Measurements from ENCODE around the gene WASHC4.

WASHC4 gene

DNA sequence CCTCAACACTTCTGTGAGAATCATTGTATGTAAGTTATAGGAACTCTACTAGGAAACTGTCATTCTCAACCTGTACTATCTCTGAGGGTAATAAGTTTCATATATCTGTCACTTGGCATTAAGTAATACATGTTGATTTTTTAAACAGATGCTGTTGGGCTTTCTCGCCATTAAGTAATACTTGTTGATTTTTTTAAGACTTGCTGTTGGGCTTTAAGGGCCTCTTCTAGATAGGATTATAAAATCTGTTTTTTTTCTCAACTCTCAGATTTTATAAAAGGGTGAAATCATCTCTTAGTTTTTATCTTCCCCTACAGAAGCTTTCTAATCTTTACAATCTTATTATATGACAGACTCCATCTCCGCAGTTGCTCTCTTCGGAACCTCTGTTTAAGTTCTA, 5.6 kb downstream of the WASHC4 start:
- no peak for DNase-seq (ENCODE audit: low spot score)
- TF ChIP-seq, protein P1, sequence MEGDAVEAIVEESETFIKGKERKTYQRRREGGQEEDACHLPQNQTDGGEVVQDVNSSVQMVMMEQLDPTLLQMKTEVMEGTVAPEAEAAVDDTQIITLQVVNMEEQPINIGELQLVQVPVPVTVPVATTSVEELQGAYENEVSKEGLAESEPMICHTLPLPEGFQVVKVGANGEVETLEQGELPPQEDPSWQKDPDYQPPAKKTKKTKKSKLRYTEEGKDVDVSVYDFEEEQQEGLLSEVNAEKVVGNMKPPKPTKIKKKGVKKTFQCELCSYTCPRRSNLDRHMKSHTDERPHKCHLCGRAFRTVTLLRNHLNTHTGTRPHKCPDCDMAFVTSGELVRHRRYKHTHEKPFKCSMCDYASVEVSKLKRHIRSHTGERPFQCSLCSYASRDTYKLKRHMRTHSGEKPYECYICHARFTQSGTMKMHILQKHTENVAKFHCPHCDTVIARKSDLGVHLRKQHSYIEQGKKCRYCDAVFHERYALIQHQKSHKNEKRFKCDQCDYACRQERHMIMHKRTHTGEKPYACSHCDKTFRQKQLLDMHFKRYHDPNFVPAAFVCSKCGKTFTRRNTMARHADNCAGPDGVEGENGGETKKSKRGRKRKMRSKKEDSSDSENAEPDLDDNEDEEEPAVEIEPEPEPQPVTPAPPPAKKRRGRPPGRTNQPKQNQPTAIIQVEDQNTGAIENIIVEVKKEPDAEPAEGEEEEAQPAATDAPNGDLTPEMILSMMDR (IDR thresholded peaks at IDR 0.05; ENCODE audit: borderline replicate concordance, control extremely low read depth, extremely low read depth, insufficient read depth, missing control alignments) = no peak
- in situ Hi-C loops (cut with MboI; ENCODE audit: low sequenced_read_pairs, unreplicated experiment) = no loop called here

DNA sequence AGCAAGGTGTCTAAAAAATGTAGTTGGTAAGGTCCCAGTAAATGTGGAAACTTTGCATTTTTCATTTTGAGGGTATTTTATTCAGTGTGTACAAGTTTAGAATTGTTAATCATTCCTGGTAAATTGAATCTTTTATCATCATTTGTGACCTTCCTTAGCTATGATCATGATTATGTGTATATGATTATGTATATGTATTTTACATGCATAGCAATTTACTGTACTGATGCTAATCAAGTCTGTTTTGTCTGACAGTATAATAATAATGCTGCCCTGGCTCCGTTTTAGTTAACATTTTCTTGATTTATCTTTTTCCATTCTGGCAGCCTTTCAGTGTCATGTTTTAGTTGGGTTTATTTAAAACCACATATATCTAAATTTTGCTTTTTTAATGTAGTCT, 9.4 kb downstream of the WASHC4 start:
- in situ Hi-C loops (cut with MboI; ENCODE audit: low sequenced_read_pairs, unreplicated experiment) = no loop called here

DNA sequence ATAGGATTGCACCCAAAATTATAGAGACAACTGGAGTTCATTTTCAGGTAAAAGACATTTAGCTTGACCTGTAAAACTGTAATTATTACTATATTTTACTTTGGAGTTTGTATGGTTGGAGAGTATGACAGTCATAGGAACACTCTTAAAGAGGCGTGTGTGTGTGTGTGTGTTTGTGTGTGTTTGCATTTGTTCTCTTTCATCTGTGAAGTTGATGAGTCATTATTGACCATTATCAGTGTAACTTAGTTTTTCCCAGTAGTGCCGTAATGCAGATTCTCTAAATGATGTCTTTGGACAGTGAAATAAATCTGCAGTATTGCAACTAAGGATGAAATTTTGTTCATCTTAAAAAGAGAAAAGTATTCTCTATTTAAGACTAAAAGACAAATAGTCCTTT, 13.0 kb downstream of the WASHC4 start:
- no peak for DNase-seq (ENCODE audit: low spot score)
- in situ Hi-C loops (cut with MboI; ENCODE audit: low sequenced_read_pairs, unreplicated experiment) = no loop called here
- TF ChIP-seq, protein P1 (IDR thresholded peaks at IDR 0.05; ENCODE audit: borderline replicate concordance, control extremely low read depth, extremely low read depth, insufficient read depth, missing control alignments) = no peak

More for the DNA sequence above, 9.4 kb downstream of the WASHC4 start:
- TF ChIP-seq, protein P1 (IDR thresholded peaks at IDR 0.05; ENCODE audit: borderline replicate concordance, control extremely low read depth, extremely low read depth, insufficient read depth, missing control alignments) = no peak
- DNase-seq (ENCODE audit: low spot score) = no peak

DNA sequence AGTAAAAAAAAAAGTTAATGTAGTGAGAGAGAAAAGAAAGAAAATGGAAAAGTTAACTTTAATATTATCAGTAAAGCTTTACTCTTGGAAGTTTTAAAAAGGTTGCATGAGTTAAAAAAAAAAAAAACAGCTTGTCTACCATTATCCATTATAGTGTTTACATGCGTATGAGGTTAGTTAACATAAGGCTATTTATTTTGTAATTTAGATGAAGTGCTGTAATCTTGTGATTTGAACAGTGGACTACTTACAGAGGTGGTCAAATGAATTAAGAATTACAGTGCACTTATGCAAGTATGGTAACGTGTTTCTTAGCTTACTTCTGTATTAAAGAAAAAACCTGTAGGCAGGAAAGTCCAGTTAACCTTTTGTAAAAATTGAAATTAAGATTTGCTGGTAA, 30.7 kb downstream of the WASHC4 start:
- in situ Hi-C loops (cut with MboI; ENCODE audit: low sequenced_read_pairs, unreplicated experiment) = no loop called here

DNA sequence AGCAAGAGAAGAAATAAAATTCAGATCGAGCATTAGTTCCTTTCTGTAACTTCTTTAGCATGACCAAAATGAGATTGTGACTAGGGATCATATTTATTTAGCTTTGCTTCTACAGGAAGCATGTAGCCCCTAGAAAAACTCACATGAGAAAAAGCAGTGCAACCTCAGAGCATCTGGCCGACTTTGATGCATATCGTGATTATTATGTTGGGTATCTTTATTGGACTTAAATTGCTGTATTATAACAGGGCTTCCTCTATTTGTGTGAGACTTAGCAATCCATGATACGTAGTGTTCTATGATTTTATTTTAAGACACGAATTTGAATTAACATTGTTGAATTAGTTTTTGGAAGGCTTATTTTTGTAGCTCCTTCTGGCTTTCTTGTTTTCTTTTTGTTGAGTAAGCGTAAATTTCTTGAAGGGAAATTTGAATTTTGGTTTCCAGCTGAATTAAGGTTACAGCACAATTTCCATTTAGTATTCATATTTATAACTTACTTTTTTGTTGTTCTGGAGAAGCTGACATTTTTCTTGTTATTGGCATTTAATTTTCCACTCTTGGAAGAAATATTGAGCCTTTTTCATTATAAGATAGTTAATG, 33.9 kb downstream of the WASHC4 start:
- DNase-seq (ENCODE audit: low spot score) = no peak
- in situ Hi-C loops (cut with MboI; ENCODE audit: low sequenced_read_pairs, unreplicated experiment) = no loop called here
- TF ChIP-seq, protein P1 (IDR thresholded peaks at IDR 0.05; ENCODE audit: borderline replicate concordance, control extremely low read depth, extremely low read depth, insufficient read depth, missing control alignments) = no peak

More for the DNA sequence above, 30.7 kb downstream of the WASHC4 start:
- DNase-seq (ENCODE audit: low spot score) = no peak
- TF ChIP-seq, protein P1 (IDR thresholded peaks at IDR 0.05; ENCODE audit: borderline replicate concordance, control extremely low read depth, extremely low read depth, insufficient read depth, missing control alignments) = no peak

DNA sequence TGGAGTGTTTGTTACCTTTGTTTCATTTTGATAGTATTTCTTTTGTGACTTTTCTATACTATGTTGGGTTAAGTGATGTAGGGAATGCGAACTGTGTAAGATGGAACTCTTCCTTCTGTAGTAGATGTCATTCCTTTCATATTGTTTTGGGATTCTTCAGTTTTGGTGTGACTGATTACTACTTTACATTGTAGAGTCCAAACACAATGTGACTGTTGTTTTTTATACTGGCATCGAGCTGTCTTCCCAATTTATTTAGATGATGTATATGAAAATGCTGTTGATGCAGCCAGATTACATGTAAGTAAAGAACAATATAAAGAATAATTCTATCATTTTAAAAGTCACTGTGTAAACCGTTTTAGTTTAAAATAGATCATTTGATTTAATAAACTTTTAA, 34.7 kb downstream of the WASHC4 start:
- in situ Hi-C loops (cut with MboI; ENCODE audit: low sequenced_read_pairs, unreplicated experiment) = no loop called here
- TF ChIP-seq, protein P1 (IDR thresholded peaks at IDR 0.05; ENCODE audit: borderline replicate concordance, control extremely low read depth, extremely low read depth, insufficient read depth, missing control alignments) = no peak
- DNase-seq (ENCODE audit: low spot score) = no peak
